Loucy (cell line): ENCODE data around the gene GMPPB.

Source experiments
- EZH2phosphoT487 ChIP-seq: fragments of 200-600 bp; IDR thresholded peaks from 2 replicates; pipeline ENCODE4 v1.6.1; 2018; ENCODE audit warnings: antibody characterized with exemption, mild to moderate bottlenecking, moderate library complexity, borderline replicate concordance
- TF ChIP-seq, protein P1 (sequence below): fragments of 200-600 bp; sonication (generic); conservative IDR thresholded peaks from 2 replicates; pipeline ENCODE4 v1.5.1; 2014; ENCODE audit warnings: mild to moderate bottlenecking, antibody characterized with exemption, low read length

DNA sequence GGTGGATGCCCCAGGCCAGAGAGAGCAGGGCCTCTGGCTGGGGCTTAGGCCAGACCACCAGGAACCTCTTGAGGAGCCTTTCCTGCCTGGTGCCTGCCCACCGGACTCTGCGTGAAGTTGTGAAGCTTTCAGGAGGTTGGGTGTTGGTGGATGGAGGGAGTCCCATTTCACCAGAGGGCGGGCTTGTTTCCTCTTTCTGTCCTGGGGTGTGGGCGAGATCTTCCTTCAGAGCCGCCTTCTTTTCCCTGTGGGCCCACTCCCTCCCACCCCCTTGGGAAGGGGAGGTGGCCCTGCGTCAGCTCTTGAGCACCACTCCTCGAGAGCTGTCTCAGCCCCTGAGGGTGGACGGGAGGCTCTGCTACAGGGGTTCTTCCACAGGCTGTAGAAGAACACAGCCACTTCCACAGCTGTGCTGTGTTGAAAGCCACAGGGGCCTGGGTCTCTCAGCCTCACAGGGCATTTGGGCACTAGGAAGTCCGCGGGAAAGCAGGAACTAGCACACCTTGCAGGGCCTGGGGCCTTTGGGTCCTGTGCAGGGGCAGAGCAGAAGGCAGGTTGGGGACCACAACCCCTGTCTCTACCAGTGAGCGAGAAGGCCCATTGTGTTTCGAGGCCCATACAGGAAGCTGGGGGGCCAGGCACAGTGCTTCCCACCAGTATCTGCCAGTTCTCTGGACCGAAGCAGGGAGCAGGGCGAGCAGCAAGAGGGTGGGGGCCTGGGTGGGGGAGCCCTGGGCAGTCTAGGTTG is 6.4 kb downstream of the GMPPB start:
- TF ChIP-seq, protein P1, sequence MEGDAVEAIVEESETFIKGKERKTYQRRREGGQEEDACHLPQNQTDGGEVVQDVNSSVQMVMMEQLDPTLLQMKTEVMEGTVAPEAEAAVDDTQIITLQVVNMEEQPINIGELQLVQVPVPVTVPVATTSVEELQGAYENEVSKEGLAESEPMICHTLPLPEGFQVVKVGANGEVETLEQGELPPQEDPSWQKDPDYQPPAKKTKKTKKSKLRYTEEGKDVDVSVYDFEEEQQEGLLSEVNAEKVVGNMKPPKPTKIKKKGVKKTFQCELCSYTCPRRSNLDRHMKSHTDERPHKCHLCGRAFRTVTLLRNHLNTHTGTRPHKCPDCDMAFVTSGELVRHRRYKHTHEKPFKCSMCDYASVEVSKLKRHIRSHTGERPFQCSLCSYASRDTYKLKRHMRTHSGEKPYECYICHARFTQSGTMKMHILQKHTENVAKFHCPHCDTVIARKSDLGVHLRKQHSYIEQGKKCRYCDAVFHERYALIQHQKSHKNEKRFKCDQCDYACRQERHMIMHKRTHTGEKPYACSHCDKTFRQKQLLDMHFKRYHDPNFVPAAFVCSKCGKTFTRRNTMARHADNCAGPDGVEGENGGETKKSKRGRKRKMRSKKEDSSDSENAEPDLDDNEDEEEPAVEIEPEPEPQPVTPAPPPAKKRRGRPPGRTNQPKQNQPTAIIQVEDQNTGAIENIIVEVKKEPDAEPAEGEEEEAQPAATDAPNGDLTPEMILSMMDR, result no peak
- no peak for TF ChIP-seq EZH2phosphoT487
